H1 (cell line): ENCODE results near the gene ELSPBP1. TPM values are rescaled to one million over a fixed set of nuclear protein-coding genes. Genes with fewer than 3 reads are reported as not detected.
"Not testable (repeated sequence)": the region's sequence is repeated elsewhere in the genome, so short reads cannot be mapped to it uniquely, and the experiment has no call there.

ENCODE experiments used
- CTCF ChIA-PET: fragments of 300-600 bp; sonication (Branson Sonifier 250); formaldehyde crosslinking; loops from one replicate; lab custom pipeline; 2021; ENCODE audit not compliant: partially characterized antibody; lab: Charles Lee
- POLR2A ChIA-PET: fragments of 300-600 bp; sonication (Branson Sonifier 250); formaldehyde crosslinking; loops from one replicate; lab custom pipeline; 2021; ENCODE audit warnings: inconsistent platforms; ENCODE audit not compliant: partially characterized antibody; lab: Charles Lee
- DNase-seq, 2 experiments: peaks; one replicate each; pipeline versions ENCODE4 v3.0.0 to v3.0.0-alpha.2; 2010 to 2022; ENCODE audit warnings: low spot score in 2 of 2, low read depth in 1 of 2, mixed read lengths in 1 of 2
- FAIRE-seq: peaks from 2 replicates; lab custom pipeline; 2011; peaks lifted over from hg19 to GRCh38; lab: Jason Lieb, UNC
- H2AFZ ChIP-seq: 2 replicates; pipeline ENCODE4 v1.8.1; 2012; ENCODE audit warnings: low read length, inconsistent platforms
- H2AK5ac ChIP-seq: 2 replicates; pipeline ENCODE4 v1.6.1; 2013; ENCODE audit warnings: low read depth, low read length
- H2BK120ac ChIP-seq: replicated peaks from 2 replicates; pipeline ENCODE3; 2013; ENCODE audit warnings: low read depth, low read length, inconsistent platforms
- H2BK12ac ChIP-seq: 2 replicates; pipeline ENCODE4 v1.6.1; 2013; ENCODE audit warnings: low read depth, low read length
- H2BK15ac ChIP-seq: 2 replicates; pipeline ENCODE4 v1.6.1; 2013; ENCODE audit warnings: low read length
- H2BK20ac ChIP-seq: 2 replicates; pipeline ENCODE4 v1.6.1; 2013; ENCODE audit warnings: low read length
- H2BK5ac ChIP-seq: 2 replicates; pipeline ENCODE4 v1.6.1; 2013; ENCODE audit warnings: low read depth, low read length
- H3K14ac ChIP-seq: 2 replicates; pipeline ENCODE4 v1.6.1; 2013; ENCODE audit warnings: inconsistent platforms; ENCODE audit not compliant: insufficient read length
- H3K18ac ChIP-seq: 2 replicates; pipeline ENCODE4 v1.6.1; 2013; ENCODE audit warnings: low read length; ENCODE audit errors: extremely low read depth
- H3K23ac ChIP-seq: 2 replicates; pipeline ENCODE4 v1.6.1; 2013; ENCODE audit warnings: inconsistent platforms; ENCODE audit not compliant: insufficient read length
- H3K23me2 ChIP-seq: 2 replicates; pipeline ENCODE4 v1.6.1; 2013; ENCODE audit warnings: low read depth, low read length
- H3K27ac ChIP-seq: 2 replicates; pipeline ENCODE4 v1.6.1; 2011; ENCODE audit warnings: low read depth, low read length, inconsistent platforms
- H3K27me3 ChIP-seq, 4 experiments: replicated peaks in 1 of 4; 1 replicate in 1 of 4; 2 replicates in 3 of 4; pipeline versions ENCODE4 v1.6.1 to v1.8.1; 2011 to 2013; ENCODE audit warnings: low read length in 3 of 4, mild to moderate bottlenecking in 3 of 4, inconsistent platforms in 2 of 4, mixed read lengths in 2 of 4, moderate library complexity in 1 of 4; ENCODE audit not compliant: control insufficient read depth in 3 of 4, insufficient read depth in 3 of 4; ENCODE audit errors: extremely low read depth in 1 of 4
- H3K36me3 ChIP-seq, 4 experiments: 2 replicates each; pipeline versions ENCODE4 v1.6.1 to v1.8.1; 2011 to 2013; ENCODE audit warnings: mild to moderate bottlenecking in 4 of 4, low read length in 3 of 4, moderate library complexity in 2 of 4, control low read depth in 1 of 4, inconsistent platforms in 1 of 4; ENCODE audit not compliant: insufficient read depth in 4 of 4, control insufficient read depth in 2 of 4
- H3K4ac ChIP-seq: replicated peaks from 2 replicates; pipeline ENCODE3; 2013; ENCODE audit warnings: low read length, low read depth, mixed read lengths, inconsistent platforms; ENCODE audit not compliant: insufficient read length
- H3K4me1 ChIP-seq, 4 experiments: replicated peaks in 1 of 4; 1 replicate in 1 of 4; 2 replicates in 3 of 4; pipeline versions ENCODE4 v1.6.1 to v1.8.1; 2011 to 2013; ENCODE audit warnings: low read length in 3 of 4, inconsistent platforms in 2 of 4, mixed read lengths in 1 of 4; ENCODE audit not compliant: insufficient read depth in 4 of 4, control insufficient read depth in 3 of 4
- H3K4me2 ChIP-seq, 2 experiments: 2 replicates each; pipeline versions ENCODE4 v1.6.1 to v1.8.1; 2011 to 2013; ENCODE audit warnings: low read depth in 2 of 2, low read length in 2 of 2, control low read depth in 1 of 2, inconsistent platforms in 1 of 2, mild to moderate bottlenecking in 1 of 2; ENCODE audit not compliant: insufficient read depth in 1 of 2
- H3K4me3 ChIP-seq, 4 experiments: fragments of 200-600, 300-600 bp in 1 of 4; sonication (generic), shearing (Covaris generic), sonication (Bioruptor Twin) in 1 of 4; 2 replicates each; pipeline versions ENCODE4 v1.5.1 to v1.8.1; 2011 to 2016; ENCODE audit warnings: low read length in 4 of 4, low read depth in 3 of 4, control low read depth in 2 of 4, inconsistent platforms in 2 of 4, mild to moderate bottlenecking in 2 of 4, mixed read lengths in 1 of 4, moderate library complexity in 1 of 4; ENCODE audit not compliant: insufficient read depth in 2 of 4; ENCODE audit errors: extremely low read depth in 1 of 4
- H3K56ac ChIP-seq: replicated peaks from 2 replicates; pipeline ENCODE3; 2013; ENCODE audit warnings: low read depth, mild to moderate bottlenecking, mixed read lengths, low read length, inconsistent platforms; ENCODE audit not compliant: insufficient read length
- H3K79me1 ChIP-seq: 2 replicates; pipeline ENCODE4 v1.6.1; 2013; ENCODE audit warnings: low read depth, low read length, control low read depth
- H3K79me2 ChIP-seq, 2 experiments: 2 replicates each; pipeline versions ENCODE4 v1.6.1 to v1.8.1; 2012 to 2013; ENCODE audit warnings: low read length in 2 of 2, mild to moderate bottlenecking in 2 of 2, inconsistent platforms in 1 of 2; ENCODE audit not compliant: insufficient read depth in 2 of 2, control insufficient read depth in 1 of 2
- H3K9ac ChIP-seq, 4 experiments: replicated peaks in 1 of 4; 1 replicate in 1 of 4; 2 replicates in 3 of 4; pipeline versions ENCODE4 v1.6.1 to v1.8.1; 2011 to 2013; ENCODE audit warnings: low read depth in 3 of 4, low read length in 3 of 4, control low read depth in 2 of 4, mild to moderate bottlenecking in 2 of 4, moderate library complexity in 2 of 4, inconsistent platforms in 1 of 4; ENCODE audit errors: extremely low read depth in 1 of 4
- H3K9me3 ChIP-seq, 2 experiments: 2 replicates each; pipeline versions ENCODE4 v1.6.1 to v1.8.1; 2012 to 2013; ENCODE audit warnings: mild to moderate bottlenecking in 2 of 2, moderate library complexity in 2 of 2, control low read depth in 1 of 2, inconsistent platforms in 1 of 2, low read depth in 1 of 2, low read length in 1 of 2, mixed read lengths in 1 of 2; ENCODE audit not compliant: insufficient read depth in 2 of 2
- H4K20me1 ChIP-seq, 2 experiments: replicated peaks in 1 of 2; 2 replicates each; pipeline versions ENCODE3 to v1.8.1; 2011 to 2013; ENCODE audit warnings: inconsistent platforms in 2 of 2, low read length in 2 of 2, mild to moderate bottlenecking in 1 of 2; ENCODE audit not compliant: insufficient read depth in 2 of 2, control insufficient read depth in 1 of 2
- H4K5ac ChIP-seq: 2 replicates; pipeline ENCODE4 v1.6.1; 2013; ENCODE audit warnings: low read length, low read depth, mixed read lengths, inconsistent platforms; ENCODE audit not compliant: insufficient read length
- H4K8ac ChIP-seq: 2 replicates; pipeline ENCODE4 v1.8.0; 2013; ENCODE audit warnings: mild to moderate bottlenecking, moderate library complexity, low read length, inconsistent platforms; ENCODE audit not compliant: insufficient read depth; ENCODE audit errors: extremely low read depth
- H4K91ac ChIP-seq: replicated peaks from 2 replicates; pipeline ENCODE3; 2013; ENCODE audit warnings: low read length, mixed read lengths, inconsistent platforms; ENCODE audit not compliant: insufficient read length
- CTCF ChIP-seq, 3 experiments: IDR thresholded peaks; 1 replicate in 2 of 3; 2 replicates in 1 of 3; pipeline versions ENCODE4 v1.5.1 to v1.6.1; 2011; ENCODE audit warnings: low read length in 3 of 3, mild to moderate bottlenecking in 3 of 3, inconsistent platforms in 2 of 3, low read depth in 1 of 3, moderate library complexity in 1 of 3; ENCODE audit not compliant: insufficient read depth in 1 of 3; ENCODE audit errors: control extremely low read depth in 1 of 3
- WGBS, 2 experiments: shearing (Covaris generic) in 1 of 2; methylation state at CpG; one replicate each; pipeline versions ENCODE4 v1.1.6 to v1.1.7; 2013 to 2015; ENCODE audit warnings: low lambda C conversion rate in 2 of 2, mixed read lengths in 2 of 2, inconsistent platforms in 1 of 2, low coverage in 1 of 2, missing lambda C conversion rate in 1 of 2; ENCODE audit not compliant: insufficient replicate concordance in 2 of 2, insufficient coverage in 1 of 2, insufficient read length in 1 of 2; ENCODE audit errors: extremely low coverage in 1 of 2, missing lambda C conversion rate in 1 of 2; 5-methylcytosine and 5-hydroxymethylcytosine counted together
- polyA plus RNA-seq, 7 experiments: library from polyadenylated mRNA; depleted of rRNA in 3 of 7; stranded (reverse) in 5 of 7; unstranded in 2 of 7; fragments of >200 nt in 5 of 7; fragments of 200-250 nt in 2 of 7; gene quantifications; 1 replicate in 5 of 7; 2 replicates in 1 of 7; 4 replicates in 1 of 7; pipeline versions ENCODE4 v1.2.1 to v1.2.3, GENCODE V29; 2011 to 2013; ENCODE audit warnings: missing spikeins in 2 of 7, mixed read lengths in 2 of 7
- total RNA-seq: library from RNA; stranded (reverse); fragmentation: NEBNext Ultra II Directional; extraction: Animal tissue kit (Norgen Biotek cat#: 25700); gene quantifications from 2 replicates; pipeline ENCODE4 v1.2.1, GENCODE V29; 2021

The ELSPBP1 gene
- total and polyA plus RNA-seq, 2 of the 8 experiments (the other 6 are each of a cell fraction or from before 2014, with no cell fraction given): not detected

GRCh38 chr19:47949852-47950521 is 44.4 kb upstream of the ELSPBP1 start:
- not testable (repeated sequence) for H3K4ac ChIP-seq

More at GRCh38 chr19:47949852-47950521, 44.4 kb upstream of the ELSPBP1 start:
- H3K4me3 ChIP-seq, H4K8ac ChIP-seq, H4K5ac ChIP-seq, H3K36me3 ChIP-seq, H3K4me1 ChIP-seq, H2BK5ac ChIP-seq, FAIRE-seq, H3K79me2 ChIP-seq, H4K20me1 ChIP-seq, H3K27me3 ChIP-seq, H2BK12ac ChIP-seq, H2BK15ac ChIP-seq, H2AK5ac ChIP-seq, H3K18ac ChIP-seq, H3K79me1 ChIP-seq, H3K14ac ChIP-seq, H4K91ac ChIP-seq, H3K23me2 ChIP-seq, H3K27ac ChIP-seq, H3K23ac ChIP-seq, CTCF ChIA-PET, H3K4me2 ChIP-seq, POLR2A ChIA-PET, H2AFZ ChIP-seq, H2BK20ac ChIP-seq, H3K56ac ChIP-seq, H3K9me3 ChIP-seq, H2BK120ac ChIP-seq, H3K9ac ChIP-seq: not testable (repeated sequence)
- DNase-seq: peak in 1 of 2 experiments; percentile 95
- TF ChIP-seq CTCF (IDR thresholded peaks at IDR 0.05; ENCODE audit: control extremely low read depth in 1 of 3, insufficient read depth in 1 of 3, low read depth in 1 of 3, low read length in 3 of 3): peak in 2 of 3 experiments; percentile 5 to 45; a peak in 2 of 4 replicates
- 93% methylated on average over 19 of the region's 24 CpGs; no CpG with 5 or more reads in 1 of the 2 experiments for WGBS, 2 experiments
